Ishikawa (cell line): ENCODE data around the gene PTPN1.

Experiments used
- CEBPB ChIP-seq: IDR thresholded peaks from 2 replicates; pipeline ENCODE4 v1.6.1; 2012
- CREB1 ChIP-seq: IDR thresholded peaks from 2 replicates; pipeline ENCODE4 v1.6.1; 2012; ENCODE audit warnings: low read depth
- EGR1 ChIP-seq: IDR thresholded peaks from 2 replicates; pipeline ENCODE4 v1.6.1; 2012
- EP300 ChIP-seq: IDR thresholded peaks from 2 replicates; pipeline ENCODE4 v1.6.1; 2012; ENCODE audit warnings: borderline replicate concordance
- FOXM1 ChIP-seq: IDR thresholded peaks from 2 replicates; pipeline ENCODE4 v1.6.1; 2012; ENCODE audit warnings: low read depth, borderline replicate concordance
- NFIC ChIP-seq: IDR thresholded peaks from 2 replicates; pipeline ENCODE4 v1.6.1; 2012
- RAD21 ChIP-seq: IDR thresholded peaks from 2 replicates; pipeline ENCODE4 v1.6.1; 2012; ENCODE audit warnings: low read depth
- REST ChIP-seq: IDR thresholded peaks from 2 replicates; pipeline ENCODE4 v1.6.1; 2012; ENCODE audit warnings: low read depth, mild to moderate bottlenecking
- TAF1 ChIP-seq: IDR thresholded peaks from 2 replicates; pipeline ENCODE4 v1.6.1; 2012; ENCODE audit warnings: low read depth, mild to moderate bottlenecking
- TCF12 ChIP-seq: IDR thresholded peaks from 2 replicates; pipeline ENCODE4 v1.6.1; 2012; ENCODE audit warnings: low read depth
- TEAD4 ChIP-seq: IDR thresholded peaks from 2 replicates; pipeline ENCODE4 v1.6.1; 2012
- USF1 ChIP-seq: IDR thresholded peaks from 2 replicates; pipeline ENCODE4 v1.6.1; 2012
- YY1 ChIP-seq: IDR thresholded peaks from 2 replicates; pipeline ENCODE4 v1.6.1; 2012; ENCODE audit warnings: low read depth
- ZBTB7A ChIP-seq: IDR thresholded peaks from 2 replicates; pipeline ENCODE4 v1.6.1; 2012; ENCODE audit warnings: low read depth
- TF ChIP-seq, protein P1 (sequence below): IDR thresholded peaks from 2 replicates; pipeline ENCODE4 v1.6.1; 2012

The PTPN1 gene

GRCh38 chr20:50506270-50506579 is 4.0 kb upstream of the PTPN1 start:
- TF ChIP-seq RAD21, result no peak
- no peak for TF ChIP-seq TCF12
- TF ChIP-seq, protein P1, sequence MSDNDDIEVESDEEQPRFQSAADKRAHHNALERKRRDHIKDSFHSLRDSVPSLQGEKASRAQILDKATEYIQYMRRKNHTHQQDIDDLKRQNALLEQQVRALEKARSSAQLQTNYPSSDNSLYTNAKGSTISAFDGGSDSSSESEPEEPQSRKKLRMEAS, result no peak
- TF ChIP-seq EP300, result no peak
- no peak for TF ChIP-seq CEBPB
- no peak for TF ChIP-seq NFIC
- no peak for TF ChIP-seq USF1
- TF ChIP-seq CREB1, result no peak
- no peak for TF ChIP-seq TEAD4
- TF ChIP-seq TAF1, result no peak
- TF ChIP-seq ZBTB7A, result no peak
- no peak for TF ChIP-seq FOXM1

DNA sequence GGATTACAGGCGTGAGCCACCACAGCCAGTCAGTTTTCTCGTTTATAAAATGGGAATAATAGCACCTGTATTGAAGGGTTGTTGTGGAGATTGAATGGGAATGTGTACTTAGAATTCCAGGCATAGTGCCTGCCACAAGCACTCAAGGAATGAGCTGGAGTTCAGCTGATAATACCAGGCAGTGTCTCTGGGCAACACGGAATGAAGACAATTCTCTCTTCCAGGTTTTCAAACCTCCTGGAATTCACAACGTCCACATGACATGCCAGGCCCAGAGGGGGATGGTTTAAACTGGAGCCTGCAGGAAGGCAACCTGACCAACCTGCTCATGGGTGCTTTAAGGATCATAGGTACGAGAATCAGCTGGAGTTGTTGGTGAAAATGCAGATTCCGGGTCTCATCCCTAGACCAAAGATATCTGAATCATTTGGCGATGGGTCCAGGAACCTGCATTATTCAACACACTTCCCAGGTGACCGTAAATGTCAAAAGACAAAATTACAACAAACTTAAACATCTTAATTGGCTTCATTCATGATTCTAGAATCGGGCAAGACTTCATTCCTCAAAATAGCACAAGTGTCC is 1.9 kb upstream of the PTPN1 start:
- TF ChIP-seq ZBTB7A (no peak), NFIC (no peak), REST (no peak), CEBPB (no peak), RAD21 (no peak), YY1 (no peak), EP300 (no peak), FOXM1 (no peak), USF1 (no peak), TCF12 (no peak), TAF1 (no peak), EGR1 (no peak), CREB1 (no peak), TEAD4 (no peak)
- TF ChIP-seq, protein P1, result no peak

DNA sequence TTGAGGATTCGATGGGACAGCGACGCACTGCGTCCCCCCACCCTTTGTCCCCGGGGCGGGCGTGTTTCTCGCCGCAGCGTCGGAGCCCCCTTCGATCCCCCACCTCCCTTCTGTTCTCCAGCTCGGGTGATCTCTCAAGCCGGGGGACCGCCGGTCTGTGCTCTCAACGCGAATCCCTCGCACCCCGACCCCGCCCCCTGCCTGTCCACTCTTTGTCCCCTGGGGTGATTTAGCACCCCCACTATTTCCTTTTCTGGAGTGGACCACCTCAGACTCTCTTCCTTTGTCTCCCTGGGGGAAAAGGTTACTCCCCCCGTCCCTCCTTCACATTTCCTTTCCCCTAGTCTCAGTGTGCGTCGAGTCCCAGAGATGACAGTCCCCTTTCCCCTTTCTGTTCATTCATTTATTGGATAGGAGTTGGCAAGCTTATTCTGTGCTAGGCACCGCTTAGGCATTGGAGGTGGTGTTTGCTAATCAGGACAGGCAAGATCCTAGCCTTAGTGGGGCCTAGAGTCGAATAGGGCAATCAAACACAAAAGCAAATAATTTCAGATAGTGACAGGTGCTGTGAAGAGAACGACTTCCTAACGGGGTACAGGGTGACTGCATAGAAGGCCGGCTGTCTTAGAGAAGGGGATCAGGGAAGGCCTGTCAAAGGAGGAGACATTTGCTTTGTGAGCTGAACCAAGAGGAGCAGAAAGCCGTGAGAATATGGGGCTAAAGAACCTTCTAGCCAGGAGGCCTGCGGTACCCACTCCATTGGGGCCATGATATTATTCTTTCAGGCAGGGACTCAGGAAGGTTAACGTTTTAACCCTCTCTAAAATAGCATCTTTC is 741 bp downstream of the PTPN1 start:
- TF ChIP-seq EP300, result no peak
- TF ChIP-seq NFIC, result no peak
- no peak for TF ChIP-seq TCF12
- no peak for TF ChIP-seq REST
- TF ChIP-seq TAF1, result no peak
- no peak for TF ChIP-seq CREB1
- TF ChIP-seq USF1, result no peak
- TF ChIP-seq EGR1, result no peak

DNA sequence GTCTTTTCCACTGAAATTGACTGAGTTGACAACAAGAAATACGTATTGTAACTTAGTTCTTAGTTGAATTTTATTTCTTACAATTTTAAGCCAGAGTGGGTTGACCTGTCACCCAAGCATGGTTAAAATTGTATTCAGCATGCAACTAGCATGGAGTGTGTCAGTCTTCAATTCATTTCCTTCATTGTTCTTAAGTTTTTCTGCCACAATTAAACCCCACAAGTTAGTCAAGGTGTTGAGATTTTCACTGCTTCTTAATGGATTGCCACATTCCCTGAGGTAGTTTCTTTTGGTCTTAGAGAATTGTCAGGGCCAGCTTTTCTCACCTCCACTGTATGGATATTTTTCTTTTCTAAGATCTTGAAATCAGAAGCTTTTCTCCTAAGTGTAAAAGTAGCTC is 2.1 kb downstream of the PTPN1 start:
- TF ChIP-seq YY1, result no peak
- TF ChIP-seq NFIC, result no peak
- TF ChIP-seq RAD21, result no peak
- no peak for TF ChIP-seq TAF1
- TF ChIP-seq CEBPB, result no peak
- TF ChIP-seq TEAD4, result no peak
- no peak for TF ChIP-seq EGR1

DNA sequence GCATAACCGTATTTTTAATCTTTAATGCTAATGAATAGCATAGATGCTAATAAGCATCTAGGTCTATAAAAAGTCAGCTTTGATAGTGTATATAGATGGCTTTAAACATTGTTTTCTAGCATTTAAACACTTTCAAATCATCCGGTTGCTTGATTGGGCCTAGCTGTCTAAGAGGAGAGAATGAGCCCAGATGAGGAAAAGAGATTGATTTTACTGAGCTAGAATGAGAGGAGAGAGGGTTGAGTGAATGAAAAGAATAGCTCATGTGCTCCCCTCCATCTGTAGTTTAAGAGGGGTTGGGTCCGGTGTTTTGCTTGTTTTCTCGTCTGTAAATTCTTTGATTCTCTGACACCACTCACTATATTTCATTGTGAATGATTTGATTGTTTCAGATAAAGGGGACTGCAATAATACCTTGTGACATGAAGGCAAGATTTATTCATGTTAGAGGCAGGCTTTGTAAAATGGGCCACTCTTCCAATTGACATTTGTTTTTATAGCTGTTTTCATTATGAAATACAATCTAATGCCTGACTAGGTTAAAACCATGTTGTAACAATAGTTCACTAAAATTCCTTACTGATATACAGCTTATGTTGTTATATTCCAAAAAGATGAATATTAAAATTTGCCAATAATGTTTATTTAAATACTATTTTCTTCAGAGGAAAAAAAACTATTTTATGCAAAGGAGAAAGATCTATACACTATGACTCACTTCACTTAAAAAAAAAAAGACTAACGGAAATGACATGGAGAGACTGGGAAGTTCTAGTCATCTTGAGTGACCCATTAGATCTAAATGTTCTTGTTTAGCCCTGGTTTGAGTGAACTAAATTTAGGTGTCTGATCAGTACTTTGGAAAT is 3.2 kb downstream of the PTPN1 start:
- TF ChIP-seq RAD21 (no peak), EGR1 (no peak), USF1 (no peak), TEAD4 (no peak), CREB1 (no peak), EP300 (no peak), FOXM1 (no peak), TAF1 (no peak), TCF12 (no peak), YY1 (no peak), NFIC (no peak), ZBTB7A (no peak), REST (no peak), CEBPB (no peak)
- TF ChIP-seq, protein P1, result no peak
